Ishikawa (cell line): Measurements from ENCODE around the gene PGP.
A peak's percentile ranks its signal among the peaks of the same experiment; 100 is the strongest.

Experiments
- CEBPB ChIP-seq: IDR thresholded peaks from 2 replicates; pipeline ENCODE4 v1.6.1; 2012
- CREB1 ChIP-seq: IDR thresholded peaks from 2 replicates; pipeline ENCODE4 v1.6.1; 2012; ENCODE audit warnings: low read depth
- EGR1 ChIP-seq: IDR thresholded peaks from 2 replicates; pipeline ENCODE4 v1.6.1; 2012
- EP300 ChIP-seq: IDR thresholded peaks from 2 replicates; pipeline ENCODE4 v1.6.1; 2012; ENCODE audit warnings: borderline replicate concordance
- FOXM1 ChIP-seq: IDR thresholded peaks from 2 replicates; pipeline ENCODE4 v1.6.1; 2012; ENCODE audit warnings: low read depth, borderline replicate concordance
- MAX ChIP-seq: IDR thresholded peaks from 2 replicates; pipeline ENCODE4 v1.6.1; 2012
- NFIC ChIP-seq: IDR thresholded peaks from 2 replicates; pipeline ENCODE4 v1.6.1; 2012
- RAD21 ChIP-seq: IDR thresholded peaks from 2 replicates; pipeline ENCODE4 v1.6.1; 2012; ENCODE audit warnings: low read depth
- REST ChIP-seq: IDR thresholded peaks from 2 replicates; pipeline ENCODE4 v1.6.1; 2012; ENCODE audit warnings: low read depth, mild to moderate bottlenecking
- TAF1 ChIP-seq: IDR thresholded peaks from 2 replicates; pipeline ENCODE4 v1.6.1; 2012; ENCODE audit warnings: low read depth, mild to moderate bottlenecking
- TCF12 ChIP-seq: IDR thresholded peaks from 2 replicates; pipeline ENCODE4 v1.6.1; 2012; ENCODE audit warnings: low read depth
- TEAD4 ChIP-seq: IDR thresholded peaks from 2 replicates; pipeline ENCODE4 v1.6.1; 2012
- USF1 ChIP-seq: IDR thresholded peaks from 2 replicates; pipeline ENCODE4 v1.6.1; 2012
- YY1 ChIP-seq: IDR thresholded peaks from 2 replicates; pipeline ENCODE4 v1.6.1; 2012; ENCODE audit warnings: low read depth
- ZBTB7A ChIP-seq: IDR thresholded peaks from 2 replicates; pipeline ENCODE4 v1.6.1; 2012; ENCODE audit warnings: low read depth

Gene PGP

GRCh38 chr16:2176047-2176446 is 38.6 kb downstream of the PGP start:
- TF ChIP-seq EP300 (no peak), YY1 (no peak), USF1 (no peak), MAX (no peak)

- no peak for TF ChIP-seq REST
- no peak for TF ChIP-seq TEAD4
- no peak for TF ChIP-seq USF1
- TF ChIP-seq FOXM1: no peak
- TF ChIP-seq ZBTB7A: no peak
- TF ChIP-seq CREB1: no peak
- no peak for TF ChIP-seq TCF12
- TF ChIP-seq TAF1: no peak
- no peak for TF ChIP-seq CEBPB
Measured at GRCh38 chr16:2175454-2175853, 39.2 kb downstream of the PGP start.

GRCh38 chr16:2174396-2175131 is 40.1 kb downstream of the PGP start:
- TF ChIP-seq FOXM1 (no peak), CEBPB (peak; percentile 35; the same call in 1 of the 2 replicates), NFIC (peak; percentile 8; the same call in 1 of the 2 replicates)

GRCh38 chr16:2173916-2174315 is 40.7 kb downstream of the PGP start:
- no peak for TF ChIP-seq TAF1
- TF ChIP-seq EGR1: no peak
- no peak for TF ChIP-seq CEBPB
- no peak for TF ChIP-seq EP300
- no peak for TF ChIP-seq YY1
- TF ChIP-seq USF1: no peak
- no peak for TF ChIP-seq RAD21
- TF ChIP-seq CREB1: no peak
- no peak for TF ChIP-seq TCF12
- TF ChIP-seq ZBTB7A: no peak
- no peak for TF ChIP-seq MAX
- no peak for TF ChIP-seq FOXM1
- no peak for TF ChIP-seq NFIC

GRCh38 chr16:2173366-2173765 is 41.3 kb downstream of the PGP start:
- no peak for TF ChIP-seq CREB1
- TF ChIP-seq YY1: no peak
- TF ChIP-seq USF1: no peak
- TF ChIP-seq EGR1: no peak
- no peak for TF ChIP-seq RAD21
- no peak for TF ChIP-seq REST
- TF ChIP-seq TCF12: no peak
- TF ChIP-seq NFIC: no peak
- no peak for TF ChIP-seq MAX
- no peak for TF ChIP-seq CEBPB
- TF ChIP-seq ZBTB7A: no peak
- TF ChIP-seq TEAD4: no peak
- TF ChIP-seq FOXM1: no peak
- no peak for TF ChIP-seq TAF1
- TF ChIP-seq EP300: no peak
